Thymus (tissue), 11 donors: Measurements from ENCODE around the gene MLLT10. TPM values are rescaled to one million over a fixed set of nuclear protein-coding genes. Genes with fewer than 3 reads are reported as not detected.
"Not testable (repeated sequence)": the region's sequence is repeated elsewhere in the genome, so short reads cannot be mapped to it uniquely, and the experiment has no call there.

Experiments used
- DNase-seq, 9 donors: peaks; one replicate each; pipeline ENCODE4 v3.0.0-alpha.2; 2013; ENCODE audit warnings: low spot score in 9 of 9, low read depth in 6 of 9, missing footprints in 1 of 9
- H3K27ac ChIP-seq, 2 donors: one replicate each; pipeline ENCODE4 v1.5.1; 2013; ENCODE audit warnings: control low read depth in 1 of 2, low read depth in 1 of 2, low read length in 1 of 2, mild to moderate bottlenecking in 1 of 2, moderate library complexity in 1 of 2
- H3K27me3 ChIP-seq, 2 donors: one replicate each; pipeline ENCODE4 v1.5.1; 2013; ENCODE audit warnings: low read length in 1 of 2; ENCODE audit not compliant: control insufficient read depth in 2 of 2, insufficient read depth in 1 of 2
- H3K36me3 ChIP-seq, 2 donors: one replicate each; pipeline ENCODE4 v1.5.1; 2013; ENCODE audit warnings: low read length in 1 of 2, mild to moderate bottlenecking in 1 of 2, moderate library complexity in 1 of 2; ENCODE audit not compliant: control insufficient read depth in 2 of 2, insufficient read depth in 2 of 2
- H3K4me1 ChIP-seq, 2 donors: one replicate each; pipeline ENCODE4 v1.5.1; 2013; ENCODE audit warnings: low read length in 2 of 2; ENCODE audit not compliant: control insufficient read depth in 2 of 2, insufficient read depth in 2 of 2
- H3K4me3 ChIP-seq, 2 donors: one replicate each; pipeline ENCODE4 v1.5.1; 2013; ENCODE audit warnings: low read length in 2 of 2, control low read depth in 1 of 2, mild to moderate bottlenecking in 1 of 2
- H3K9me3 ChIP-seq, 2 donors: one replicate each; pipeline ENCODE4 v1.5.1; 2013; ENCODE audit warnings: low read length in 1 of 2, mild to moderate bottlenecking in 1 of 2; ENCODE audit not compliant: control insufficient read depth in 2 of 2, insufficient read depth in 1 of 2
- WGBS: extraction: QIAGEN DNeasy Blood & Tissue Kit; methylation state at CpG from one replicate; pipeline ENCODE4 v1.1.7; 2013; 5-methylcytosine and 5-hydroxymethylcytosine counted together
- polyA plus RNA-seq: library from polyadenylated mRNA; stranded (reverse); fragments of 200-250 nt; gene quantifications from one replicate; pipeline ENCODE4 v1.2.3, GENCODE V29; 2013
- total RNA-seq: library from RNA; stranded (reverse); fragments of 120-200 nt; gene quantifications from one replicate; pipeline ENCODE4 v1.2.4, GENCODE V29; 2013
- donor health status: healthy.

The MLLT10 gene
- total and polyA plus RNA-seq, 2 donors: 23.0 to 27.9 TPM

GRCh38 chr10:21581421-21581834, 47.4 kb downstream of the MLLT10 start:
- H3K27me3 ChIP-seq, H3K9me3 ChIP-seq, H3K4me1 ChIP-seq, H3K4me3 ChIP-seq, H3K36me3 ChIP-seq: not testable (repeated sequence)
- H3K27ac ChIP-seq: peak overlapping the region in 1 of 2 donors; percentile 32
- 61% methylated on average over 3 of the region's 3 CpGs for WGBS
- peak in 3 of 9 donors; percentile 4 to 33 (median 8) for DNase-seq

- Histone ChIP-seq H3K36me3 (peaks cover 4 to 8% of the 10 kb centered on the region in 2 donors), H3K27me3 (no peaks in the 10 kb centered on the region), H3K4me3 (no peak overlapping the region), H3K9me3 (no peaks in the 10 kb centered on the region), H3K27ac (no peak overlapping the region), H3K4me1 (peaks cover 0 to 3% of the 10 kb centered on the region in 2 donors)
- WGBS: 97% methylated on average over 9 of the region's 9 CpGs
- DNase-seq: no peak
These were observed 51.0 kb downstream of the MLLT10 start for GRCh38 chr10:21584834-21585530.

- Histone ChIP-seq H3K27me3 (no peaks in the 10 kb centered on the region), H3K9me3 (no peaks in the 10 kb centered on the region), H3K4me1 (no peaks in the 10 kb centered on the region), H3K27ac (no peak overlapping the region), H3K36me3 (peaks cover 9 to 13% of the 10 kb centered on the region in 2 donors), H3K4me3 (no peak overlapping the region)
- no peak for DNase-seq
These were observed 53.4 kb downstream of the MLLT10 start for GRCh38 chr10:21587391-21587790.

GRCh38 chr10:21588159-21588558, 54.1 kb downstream of the MLLT10 start:
- not testable (repeated sequence) for H3K4me3 ChIP-seq, H3K27ac ChIP-seq, H3K9me3 ChIP-seq, DNase-seq, H3K27me3 ChIP-seq, H3K4me1 ChIP-seq
- peaks cover 9 to 13% of the 10 kb centered on the region in 2 donors for H3K36me3 ChIP-seq
- 96% methylated on average over 7 of the region's 7 CpGs for whole genome bisulfite sequencing

GRCh38 chr10:21593986-21594385, 60.0 kb downstream of the MLLT10 start:
- no peak for DNase-seq
- H3K4me3 ChIP-seq: no peak overlapping the region
- 97% methylated on average over 5 of the region's 5 CpGs for WGBS
- H3K4me1 ChIP-seq: no peaks in the 10 kb centered on the region
- no peaks in the 10 kb centered on the region for H3K27me3 ChIP-seq
- H3K27ac ChIP-seq: no peak overlapping the region
- no peaks in the 10 kb centered on the region for H3K9me3 ChIP-seq
- peaks cover 5 to 6% of the 10 kb centered on the region in 2 donors for H3K36me3 ChIP-seq

GRCh38 chr10:21599582-21599981, 65.5 kb downstream of the MLLT10 start:
- no peaks in the 10 kb centered on the region for H3K9me3 ChIP-seq
- no peaks in the 10 kb centered on the region for H3K36me3 ChIP-seq
- H3K4me3 ChIP-seq: no peak overlapping the region
- no peak overlapping the region for H3K27ac ChIP-seq
- DNase-seq: no peak
- no peaks in the 10 kb centered on the region for H3K27me3 ChIP-seq
- H3K4me1 ChIP-seq: no peaks in the 10 kb centered on the region
- 93% methylated on average over 2 of the region's 2 CpGs for WGBS

- no peaks in the 10 kb centered on the region for H3K9me3 ChIP-seq
- no peaks in the 10 kb centered on the region for H3K36me3 ChIP-seq
- H3K27ac ChIP-seq: no peak overlapping the region
- WGBS: 98% methylated on average over 1 of the region's 1 CpG
- no peak overlapping the region for H3K4me3 ChIP-seq
- H3K4me1 ChIP-seq: no peaks in the 10 kb centered on the region
- no peak for DNase-seq
- H3K27me3 ChIP-seq: no peaks in the 10 kb centered on the region
These were observed 66.9 kb downstream of the MLLT10 start for GRCh38 chr10:21600804-21601433.

- H3K36me3 ChIP-seq: peaks cover 0 to 3% of the 10 kb centered on the region in 2 donors
These were observed 68.3 kb downstream of the MLLT10 start for GRCh38 chr10:21602313-21602712.

GRCh38 chr10:21603721-21604120, 69.7 kb downstream of the MLLT10 start:
- H3K4me3 ChIP-seq: no peak overlapping the region
- H3K36me3 ChIP-seq: peaks cover 0 to 7% of the 10 kb centered on the region in 2 donors
- no peaks in the 10 kb centered on the region for H3K27me3 ChIP-seq
- peaks cover 0 to 5% of the 10 kb centered on the region in 2 donors for H3K9me3 ChIP-seq
- no peak overlapping the region for H3K27ac ChIP-seq
- H3K4me1 ChIP-seq: no peaks in the 10 kb centered on the region
- no peak for DNase-seq

More at GRCh38 chr10:21602313-21602712, 68.3 kb downstream of the MLLT10 start:
- WGBS: 96% methylated on average over 1 of the region's 1 CpG
- no peak overlapping the region for H3K4me3 ChIP-seq
- no peak for DNase-seq
- H3K9me3 ChIP-seq: peaks cover 0 to under 1% of the 10 kb centered on the region in 2 donors
- no peaks in the 10 kb centered on the region for H3K27me3 ChIP-seq
- H3K27ac ChIP-seq: no peak overlapping the region
- no peaks in the 10 kb centered on the region for H3K4me1 ChIP-seq
